HepG2 (cell line): ENCODE results near the gene OAF. TPM values are rescaled to one million over a fixed set of nuclear protein-coding genes. Genes with fewer than 3 reads are reported as not detected.

Experiments
- ATAC-seq: fragments of 200-7000 bp; cut with Tn5 transposase; 3 replicates; pipeline ENCODE4 v1.9.1; 2020; ENCODE audit warnings: mild to moderate bottlenecking, moderate library complexity
- BruUV-seq: library from RNA; stranded (reverse); fragments of 400-500 nt; replicated peaks from 2 replicates; lab custom pipeline; 2021; lab: Mats Ljungman, UMichigan
- CTCF ChIA-PET: fragments of 300-600 bp; formaldehyde crosslinking; extraction: SDS; loops from one replicate; lab custom pipeline; 2021; ENCODE audit warnings: low total read pairs, inconsistent platforms, low intra/inter-chr PET ratio; lab: Yijun Ruan, JAX
- POLR2A ChIA-PET: fragments of 350-600 bp; sonication (Branson Sonifier 250); formaldehyde crosslinking; loops from one replicate; lab custom pipeline; 2020; ENCODE audit warnings: antibody characterized with exemption, inconsistent platforms; lab: Yijun Ruan, JAX
- DNase-seq: peaks from one replicate; pipeline ENCODE4 v3.0.0-alpha.2; 2015; ENCODE audit warnings: low spot score
- FAIRE-seq: peaks from 3 replicates; lab custom pipeline; 2011; peaks lifted over from hg19 to GRCh38; lab: Jason Lieb, UNC
- H2AFZ ChIP-seq: one replicate; pipeline ENCODE4 v1.6.1; 2011; ENCODE audit warnings: low read length, inconsistent platforms
- H3K27ac ChIP-seq: fragments of 300-600 bp; 3 replicates; pipeline ENCODE4 v1.8.0; 2011; ENCODE audit warnings: mixed run types, mild to moderate bottlenecking, mixed read lengths, low read length, inconsistent platforms; ENCODE audit not compliant: insufficient read depth; ENCODE audit errors: extremely low read length
- H3K27me3 ChIP-seq, 2 experiments: fragments of 200-600 bp in 1 of 2; 2 replicates in 1 of 2; 3 replicates in 1 of 2; pipeline versions ENCODE4 v1.6.0 to v1.8.0; 2011; ENCODE audit warnings: low read length in 2 of 2, mild to moderate bottlenecking in 2 of 2, moderate library complexity in 2 of 2, inconsistent platforms in 1 of 2; ENCODE audit not compliant: insufficient read depth in 2 of 2, control insufficient read depth in 1 of 2
- H3K36me3 ChIP-seq, 2 experiments: fragments of 200-600 bp in 1 of 2; replicated peaks in 1 of 2; 2 replicates in 1 of 2; 3 replicates in 1 of 2; pipeline versions ENCODE4 v1.5.1 to v1.8.0; 2011; ENCODE audit warnings: low read length in 2 of 2, inconsistent platforms in 1 of 2; ENCODE audit not compliant: insufficient read depth in 2 of 2, control insufficient read depth in 1 of 2
- H3K4me1 ChIP-seq: 2 replicates; pipeline ENCODE4 v1.5.1; 2012; ENCODE audit warnings: low read length, inconsistent platforms; ENCODE audit not compliant: insufficient read depth
- H3K4me2 ChIP-seq: 2 replicates; pipeline ENCODE4 v1.6.0; 2011; ENCODE audit warnings: low read depth, low read length, inconsistent platforms
- H3K4me3 ChIP-seq, 3 experiments: fragments of 200-600 bp in 1 of 3; sonication (generic), shearing (Covaris generic) in 1 of 3; replicated peaks in 1 of 3; 2 replicates each; pipeline ENCODE4 v1.5.1; 2011 to 2016; ENCODE audit warnings: low read length in 3 of 3, inconsistent platforms in 2 of 3, low read depth in 2 of 3, mild to moderate bottlenecking in 2 of 3, control low read depth in 1 of 3, mixed read lengths in 1 of 3; ENCODE audit not compliant: insufficient read depth in 1 of 3
- H3K79me2 ChIP-seq: one replicate; pipeline ENCODE4 v1.6.1; 2011; ENCODE audit warnings: low read length, inconsistent platforms; ENCODE audit not compliant: insufficient read depth
- H3K9ac ChIP-seq: 2 replicates; pipeline ENCODE4 v1.6.0; 2011; ENCODE audit warnings: mild to moderate bottlenecking, low read depth, low read length, inconsistent platforms; ENCODE audit not compliant: insufficient read depth
- H3K9me3 ChIP-seq: 2 replicates; pipeline ENCODE4 v1.5.1; 2012; ENCODE audit warnings: mild to moderate bottlenecking, low read length
- H4K20me1 ChIP-seq: 2 replicates; pipeline ENCODE4 v1.6.0; 2011; ENCODE audit warnings: inconsistent platforms, mild to moderate bottlenecking, low read length, moderate library complexity; ENCODE audit not compliant: insufficient read depth
- AGO1 ChIP-seq: fragments of 200-400 bp; formaldehyde crosslinking; IDR thresholded peaks from 2 replicates; pipeline ENCODE4 v1.6.1; 2017; ENCODE audit warnings: mild to moderate bottlenecking, low read depth, low read length, moderate library complexity; ENCODE audit not compliant: poor library complexity, severe bottlenecking
- AGO2 ChIP-seq: fragments of 200-400 bp; formaldehyde crosslinking; optimal IDR thresholded peaks from 2 replicates; pipeline ENCODE3; 2017; ENCODE audit warnings: mild to moderate bottlenecking, low read depth, low read length, moderate library complexity
- HDAC1 ChIP-seq: sonication (generic); formaldehyde crosslinking; IDR thresholded peaks from 2 replicates; pipeline ENCODE4 v1.5.1; 2020; ENCODE audit warnings: mild to moderate bottlenecking, missing genetic modification reagents
- ZBTB33 ChIP-seq: sonication (generic); formaldehyde crosslinking; IDR thresholded peaks from 2 replicates; pipeline ENCODE4 v1.4.0; 2020; ENCODE audit warnings: missing genetic modification reagents
- ZNF263 ChIP-seq: sonication (generic); formaldehyde crosslinking; IDR thresholded peaks from 2 replicates; pipeline ENCODE4 v1.4.0; 2020; ENCODE audit warnings: missing genetic modification reagents
- ZNF772 ChIP-seq: sonication (generic); formaldehyde crosslinking; IDR thresholded peaks from 2 replicates; pipeline ENCODE4 v1.5.0; 2020; ENCODE audit warnings: mild to moderate bottlenecking, missing genetic modification reagents
- WGBS: methylation state at CpG from one replicate; pipeline ENCODE4 v1.1.6; 2017; ENCODE audit warnings: low lambda C conversion rate; 5-methylcytosine and 5-hydroxymethylcytosine counted together
- in situ Hi-C: cut with HindIII; loops from 2 replicates; pipeline ENCODE4 v1.10.0; 2017; ENCODE audit warnings: low pct_unique_long_range_greater_than_20kb; ENCODE audit not compliant: extremely low pct_ligation_motif_present
- intact Hi-C: fragments of 100-400 bp; cut with micrococcal nuclease; formaldehyde crosslinking; loops from one replicate; pipeline ENCODE4 v1.10.0; 2022; ENCODE audit not compliant: unreplicated experiment
- polyA plus RNA-seq, 8 experiments: library from polyadenylated mRNA; depleted of rRNA in 3 of 8; stranded (reverse) in 7 of 8; unstranded in 1 of 8; fragments of >200 nt; fragmentation: Illumina TruSeq in 4 of 8; extraction: Trizol in 4 of 8; gene quantifications; 2 replicates each; pipeline versions ENCODE4 v1.2.1 to v1.2.3, GENCODE V29; 2011 to 2016; ENCODE audit warnings: low read depth in 4 of 8, missing spikeins in 1 of 8, mixed read lengths in 1 of 8; ENCODE audit not compliant: insufficient read depth in 1 of 8
- total RNA-seq, 5 experiments: library from RNA; depleted of rRNA; stranded (reverse); fragments of >200 nt; fragmentation: Illumina TruSeq; extraction: Trizol; gene quantifications; 2 replicates each; pipeline ENCODE4 v1.2.3, GENCODE V29; 2016; ENCODE audit warnings: low read depth in 1 of 5

The OAF gene
- total and polyA plus RNA-seq, 2 of the 13 experiments (the other 11 are each of a cell fraction or from before 2014, with no cell fraction given) = 63.7 to 94.6 TPM

GRCh38 chr11:120218695-120219033 is 7.8 kb downstream of the OAF start:
- TF ChIP-seq HDAC1 (CRISPR knock-in tag) (no peak), AGO2 (peak; percentile 58), AGO1 (peak; percentile 0)
- no peak for ATAC-seq
- peaks cover 78% of the 10 kb centered on the region for H3K4me1 ChIP-seq

GRCh38 chr11:120219232-120219937 is 8.6 kb downstream of the OAF start:
- no peak for FAIRE-seq
- Histone ChIP-seq H3K9me3 (no peaks in the 10 kb centered on the region), H3K27ac (no peak overlapping the region), H3K27me3 (no peaks in the 10 kb centered on the region), H3K4me3 (no peak overlapping the region), H4K20me1 (peaks cover 17% of the 10 kb centered on the region), H3K36me3 (peaks cover 7 to 47% of the 10 kb centered on the region in 2 experiments; a peak in 4 of 5 replicates), H3K4me2 (no peak overlapping the region), H3K79me2 (peaks cover 10% of the 10 kb centered on the region), H2AFZ (no peak overlapping the region), H3K4me1 (peaks cover 71% of the 10 kb centered on the region), H3K9ac (no peak overlapping the region)
- ChIA-PET POLR2A (no interaction called here), CTCF (no interaction called here)
- no TSS peak for BruUV-seq
- intact Hi-C loops (no loop called here), in situ Hi-C loops (no loop called here)
- 97% methylated on average over 11 of the region's 13 CpGs for WGBS
- no peak for ATAC-seq
- no peak for DNase-seq
- TF ChIP-seq ZNF772 (CRISPR knock-in tag) (no peak), ZBTB33 (peak; percentile 56; the same call in 1 of the 2 replicates), ZNF263 (CRISPR knock-in tag) (0 out of 2 replicates have a peak, but pooled peaks have one; percentile 2)

More at GRCh38 chr11:120218695-120219033, 7.8 kb downstream of the OAF start:
- H3K9me3 ChIP-seq = no peaks in the 10 kb centered on the region
- H3K4me3 ChIP-seq = no peak overlapping the region
- intact Hi-C loops = no loop called here
- H3K27ac ChIP-seq = peak overlapping the region; percentile 41
- CTCF ChIA-PET = no interaction called here
- H3K79me2 ChIP-seq = peaks cover 17% of the 10 kb centered on the region
- H3K4me2 ChIP-seq = peak overlapping the region; percentile 28; the same call in 1 of the 2 replicates
- peaks cover 17% of the 10 kb centered on the region for H4K20me1 ChIP-seq
- FAIRE-seq = no peak
- BruUV-seq = no TSS peak
- no peak overlapping the region for H2AFZ ChIP-seq
- peaks cover 7 to 47% of the 10 kb centered on the region in 2 experiments; a peak in 4 of 5 replicates for H3K36me3 ChIP-seq
- H3K27me3 ChIP-seq = no peaks in the 10 kb centered on the region
- POLR2A ChIA-PET = no interaction called here
- H3K9ac ChIP-seq = no peak overlapping the region
- in situ Hi-C loops = no loop called here
- 96% methylated on average over 10 of the region's 10 CpGs for WGBS
- DNase-seq = no peak
